ENCODE measurements around the gene IFTAP. TPM values are rescaled to one million over a fixed set of nuclear protein-coding genes. Genes with fewer than 3 reads are reported as not detected.

The IFTAP gene
- total and polyA plus RNA-seq, 9 donors, result 16.4 to 42.0 (median 25.5) TPM

DNA sequence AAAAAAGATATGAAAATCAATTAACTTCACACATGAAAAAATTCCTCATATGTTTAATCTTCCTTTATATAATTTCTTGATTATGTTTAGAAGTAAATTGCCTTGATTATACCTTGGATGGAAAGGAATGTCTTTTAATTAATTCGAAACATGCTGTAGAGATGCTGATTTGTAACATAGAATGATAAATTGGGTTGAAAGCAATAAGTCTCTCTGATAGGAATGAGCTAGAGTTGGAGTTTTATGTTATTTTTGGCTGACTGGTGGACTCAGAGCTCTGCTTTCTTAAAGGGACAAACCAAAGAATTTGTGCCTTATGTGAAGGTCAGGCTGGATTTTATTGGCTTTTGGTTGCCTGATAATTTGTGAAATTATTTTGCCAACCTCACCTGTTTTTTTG lies 98.4 kb downstream of the IFTAP start:
- H3K9me3 ChIP-seq, result no peaks in the 10 kb centered on the region
- TF ChIP-seq EP300 (IDR thresholded peaks at IDR 0.05) (no peak), POLR2A (IDR thresholded peaks at IDR 0.05) (no peak)
- TF ChIP-seq, protein P1, sequence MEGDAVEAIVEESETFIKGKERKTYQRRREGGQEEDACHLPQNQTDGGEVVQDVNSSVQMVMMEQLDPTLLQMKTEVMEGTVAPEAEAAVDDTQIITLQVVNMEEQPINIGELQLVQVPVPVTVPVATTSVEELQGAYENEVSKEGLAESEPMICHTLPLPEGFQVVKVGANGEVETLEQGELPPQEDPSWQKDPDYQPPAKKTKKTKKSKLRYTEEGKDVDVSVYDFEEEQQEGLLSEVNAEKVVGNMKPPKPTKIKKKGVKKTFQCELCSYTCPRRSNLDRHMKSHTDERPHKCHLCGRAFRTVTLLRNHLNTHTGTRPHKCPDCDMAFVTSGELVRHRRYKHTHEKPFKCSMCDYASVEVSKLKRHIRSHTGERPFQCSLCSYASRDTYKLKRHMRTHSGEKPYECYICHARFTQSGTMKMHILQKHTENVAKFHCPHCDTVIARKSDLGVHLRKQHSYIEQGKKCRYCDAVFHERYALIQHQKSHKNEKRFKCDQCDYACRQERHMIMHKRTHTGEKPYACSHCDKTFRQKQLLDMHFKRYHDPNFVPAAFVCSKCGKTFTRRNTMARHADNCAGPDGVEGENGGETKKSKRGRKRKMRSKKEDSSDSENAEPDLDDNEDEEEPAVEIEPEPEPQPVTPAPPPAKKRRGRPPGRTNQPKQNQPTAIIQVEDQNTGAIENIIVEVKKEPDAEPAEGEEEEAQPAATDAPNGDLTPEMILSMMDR (IDR thresholded peaks at IDR 0.05), result no peak
- H3K27me3 ChIP-seq, result no peaks in the 10 kb centered on the region
- H3K4me1 ChIP-seq (ENCODE audit: insufficient read depth), result no peaks in the 10 kb centered on the region
- no peak overlapping the region for H3K27ac ChIP-seq
- H3K36me3 ChIP-seq, result no peaks in the 10 kb centered on the region
- 13 to 18% (median 15%) methylated on average over 1 of the region's 1 CpG for WGBS, 3 donors
- intact Hi-C loops (cut with DNase I), result no loop called here
- DNase-seq, result no peak
- no peak overlapping the region for H3K4me3 ChIP-seq

DNA sequence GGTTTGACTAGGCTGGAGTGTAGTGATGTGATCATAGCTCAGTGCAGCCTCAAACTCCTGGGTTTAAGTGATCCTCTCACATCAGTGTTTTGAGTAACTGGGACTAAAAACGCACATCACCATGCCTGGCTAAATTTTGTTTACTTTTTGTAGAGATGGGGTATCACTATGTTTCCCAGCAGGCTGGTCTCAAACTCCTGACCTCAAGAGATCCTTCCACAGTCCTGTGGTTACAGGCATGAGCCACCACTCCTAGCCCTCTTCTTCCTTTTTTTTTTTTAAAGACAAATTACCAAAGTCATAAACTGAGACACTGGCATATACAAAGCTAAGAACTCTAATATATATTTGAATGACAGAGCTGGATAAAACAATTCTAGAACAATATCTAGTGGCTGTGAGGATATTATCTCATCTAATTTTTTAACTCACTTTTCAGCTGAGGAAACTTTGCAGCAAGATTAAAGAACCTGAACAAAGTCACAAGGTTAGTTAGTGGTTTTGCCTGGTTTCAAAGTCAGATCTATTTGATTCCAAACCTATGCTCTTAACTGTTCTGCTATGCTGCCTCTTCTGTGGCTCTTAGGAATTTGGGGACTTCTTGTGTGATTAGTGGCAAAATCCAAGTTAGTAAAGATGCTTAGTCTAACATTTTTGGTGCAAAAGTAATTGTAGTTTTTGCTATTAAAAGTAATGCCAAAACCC lies 99.0 kb downstream of the IFTAP start:
- intact Hi-C loops (cut with DNase I), result no loop called here
- no peak for DNase-seq
- H3K27me3 ChIP-seq, result no peaks in the 10 kb centered on the region
- 3 to 29% (median 4%) methylated on average over 1 of the region's 1 CpG for WGBS, 3 donors
- TF ChIP-seq EP300 (IDR thresholded peaks at IDR 0.05) (no peak), POLR2A (IDR thresholded peaks at IDR 0.05) (no peak)
- TF ChIP-seq, protein P1 (IDR thresholded peaks at IDR 0.05), result no peak
- no peaks in the 10 kb centered on the region for H3K9me3 ChIP-seq
- H3K4me3 ChIP-seq, result no peak overlapping the region
- no peaks in the 10 kb centered on the region for H3K36me3 ChIP-seq
- no peaks in the 10 kb centered on the region for H3K4me1 ChIP-seq (ENCODE audit: insufficient read depth)
- H3K27ac ChIP-seq, result no peak overlapping the region

DNA sequence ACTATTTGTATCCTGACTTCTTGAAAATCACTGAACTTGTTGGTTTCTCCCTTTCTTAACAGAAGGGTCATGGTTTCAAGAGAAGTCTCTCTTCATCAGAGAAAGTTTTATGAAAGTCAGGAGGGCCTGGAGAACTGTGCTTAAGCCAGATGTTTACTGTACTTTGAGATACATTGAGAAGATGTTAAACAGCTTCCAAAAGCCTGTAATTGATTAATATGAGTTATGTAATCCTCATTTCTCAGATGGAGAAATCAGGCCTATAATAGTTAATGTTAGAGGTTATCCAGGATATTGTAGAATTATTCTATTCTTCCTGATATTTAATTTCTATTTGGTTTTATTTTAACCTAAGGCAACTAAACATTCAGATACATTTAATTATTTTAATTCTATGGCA lies 100.8 kb downstream of the IFTAP start:
- Histone ChIP-seq H3K9me3 (no peaks in the 10 kb centered on the region), H3K4me1 (ENCODE audit: insufficient read depth) (no peaks in the 10 kb centered on the region), H3K27ac (no peak overlapping the region), H3K27me3 (no peaks in the 10 kb centered on the region), H3K4me3 (no peak overlapping the region), H3K36me3 (no peaks in the 10 kb centered on the region)
- intact Hi-C loops (cut with DNase I), result no loop called here
- TF ChIP-seq EP300 (IDR thresholded peaks at IDR 0.05) (no peak), POLR2A (IDR thresholded peaks at IDR 0.05) (no peak)
- TF ChIP-seq, protein P1 (IDR thresholded peaks at IDR 0.05), result no peak
- DNase-seq, result no peak

DNA sequence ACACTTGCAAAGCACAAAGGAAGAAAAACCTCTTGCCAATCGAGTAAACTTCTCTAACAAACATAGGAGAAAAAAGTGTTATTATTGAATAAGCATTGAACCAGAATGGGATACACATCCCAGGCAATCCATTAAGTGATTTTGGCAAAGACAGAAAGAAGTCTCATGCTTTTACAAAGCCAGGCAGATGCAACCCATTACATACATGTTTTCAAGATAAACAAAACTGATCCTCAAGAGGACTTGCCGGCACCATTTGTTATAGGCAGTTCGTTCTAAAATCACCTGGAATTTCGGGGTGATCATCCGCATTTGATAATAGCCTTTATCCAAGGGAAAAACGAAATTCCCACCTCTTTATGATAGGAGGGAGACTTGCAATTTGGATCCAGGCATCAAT lies 101.3 kb downstream of the IFTAP start:
- 72 to 78% (median 74%) methylated on average over 6 of the region's 6 CpGs for WGBS, 3 donors
- no peak for TF ChIP-seq POLR2A (IDR thresholded peaks at IDR 0.05)
- no peak for TF ChIP-seq EP300 (IDR thresholded peaks at IDR 0.05)
- TF ChIP-seq, protein P1 (IDR thresholded peaks at IDR 0.05), result no peak
- H3K36me3 ChIP-seq, result no peaks in the 10 kb centered on the region
- intact Hi-C loops (cut with DNase I), result no loop called here
- H3K9me3 ChIP-seq, result no peaks in the 10 kb centered on the region
- H3K4me3 ChIP-seq, result no peak overlapping the region
- no peak overlapping the region for H3K27ac ChIP-seq
- H3K27me3 ChIP-seq, result no peaks in the 10 kb centered on the region
- no peaks in the 10 kb centered on the region for H3K4me1 ChIP-seq (ENCODE audit: insufficient read depth)
- DNase-seq, result no peak

Measured in ovary (tissue), 9 donors.